HG03039 (cell line): ENCODE measurements around the gene CAPSL.
"Not testable (repeated sequence)": the region's sequence is repeated elsewhere in the genome, so short reads cannot be mapped to it uniquely, and the experiment has no call there.

Experiments used
- ATAC-seq: cut with Tn5 transposase; IDR thresholded peaks from one replicate; pipeline ENCODE4 v1.9.1; 2021; ENCODE audit warnings: mild to moderate bottlenecking, moderate library complexity; ENCODE audit not compliant: unreplicated experiment

CAPSL gene

DNA sequence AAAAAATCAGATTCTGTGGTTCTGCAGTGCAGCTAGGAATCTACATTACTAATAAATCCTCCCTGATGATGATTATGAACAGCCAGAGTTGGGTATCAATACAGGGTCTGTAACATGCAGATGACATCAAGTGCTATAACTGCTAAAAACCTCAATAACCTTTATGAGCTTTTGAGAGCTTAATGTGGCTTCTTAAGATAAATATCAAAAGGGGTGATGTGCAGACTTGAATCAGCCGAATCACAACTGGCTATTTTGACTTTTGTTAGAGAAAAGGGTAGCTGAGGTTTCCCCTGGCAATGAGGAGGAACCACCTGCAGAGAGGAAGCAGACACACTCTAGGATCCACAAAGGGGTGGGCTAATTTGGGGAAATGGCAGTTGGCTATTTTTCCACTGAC, 30.2 kb downstream of the CAPSL start:
- no peak for ATAC-seq

DNA sequence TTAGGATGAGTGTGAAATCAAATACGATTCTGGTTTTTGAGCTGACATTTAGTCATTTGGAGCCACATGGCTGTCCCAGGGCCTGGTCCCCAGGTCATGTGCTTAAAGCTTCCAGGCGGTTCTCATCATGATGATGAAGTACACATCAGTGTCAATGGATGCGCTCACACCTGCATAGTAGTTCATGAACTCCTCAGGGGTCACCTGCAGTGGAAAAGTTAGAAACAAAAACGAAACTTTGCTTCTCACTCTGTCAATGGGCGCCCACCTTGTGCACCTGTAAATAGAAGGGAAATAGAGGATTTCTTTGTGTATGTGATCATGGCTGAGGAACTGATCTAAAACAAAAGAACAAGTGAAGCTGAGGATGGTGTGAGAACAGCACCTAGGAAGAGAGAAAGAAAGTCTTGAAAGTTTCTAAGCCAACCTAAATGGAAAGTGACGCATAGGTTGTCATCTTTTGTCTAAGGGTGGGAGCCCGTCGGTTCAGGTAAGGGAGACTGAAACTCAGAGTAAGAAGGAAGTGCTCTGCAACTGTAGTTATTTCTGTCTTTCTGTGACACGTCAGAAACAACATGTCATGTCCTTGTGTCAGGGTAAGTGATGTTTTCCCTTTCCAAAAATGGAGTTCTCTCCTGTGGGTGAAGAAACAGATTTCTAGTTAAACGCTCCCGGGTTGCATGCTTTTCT, 33.8 kb downstream of the CAPSL start:
- peak; percentile 63 for ATAC-seq

DNA sequence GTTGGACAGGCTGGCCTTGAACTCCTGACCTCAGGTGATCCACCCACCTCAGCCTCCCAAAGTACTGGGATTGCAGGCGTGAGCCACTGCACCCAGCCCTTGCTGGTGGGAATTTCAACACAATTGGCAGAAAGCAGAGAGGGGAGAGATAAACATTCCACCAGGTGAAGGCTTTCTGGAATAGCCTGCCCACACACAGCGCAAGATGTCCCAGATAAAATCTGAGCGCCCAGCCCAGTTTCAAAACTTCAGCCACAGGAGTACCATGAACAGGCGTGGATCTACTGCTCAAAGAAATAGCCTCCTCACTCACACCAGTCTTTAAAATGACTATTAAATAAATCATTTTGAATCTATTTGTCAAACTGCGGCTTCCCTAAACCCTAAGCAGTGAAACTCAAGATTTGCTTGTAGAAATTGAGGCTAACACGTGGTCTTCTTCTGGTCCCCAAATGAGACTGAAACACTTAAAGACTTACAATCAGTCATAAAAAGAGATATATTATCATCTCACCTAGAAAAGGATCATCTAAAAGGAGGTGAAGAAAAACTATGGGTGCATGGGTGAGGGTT, 34.7 kb downstream of the CAPSL start:
- no peak for ATAC-seq

DNA sequence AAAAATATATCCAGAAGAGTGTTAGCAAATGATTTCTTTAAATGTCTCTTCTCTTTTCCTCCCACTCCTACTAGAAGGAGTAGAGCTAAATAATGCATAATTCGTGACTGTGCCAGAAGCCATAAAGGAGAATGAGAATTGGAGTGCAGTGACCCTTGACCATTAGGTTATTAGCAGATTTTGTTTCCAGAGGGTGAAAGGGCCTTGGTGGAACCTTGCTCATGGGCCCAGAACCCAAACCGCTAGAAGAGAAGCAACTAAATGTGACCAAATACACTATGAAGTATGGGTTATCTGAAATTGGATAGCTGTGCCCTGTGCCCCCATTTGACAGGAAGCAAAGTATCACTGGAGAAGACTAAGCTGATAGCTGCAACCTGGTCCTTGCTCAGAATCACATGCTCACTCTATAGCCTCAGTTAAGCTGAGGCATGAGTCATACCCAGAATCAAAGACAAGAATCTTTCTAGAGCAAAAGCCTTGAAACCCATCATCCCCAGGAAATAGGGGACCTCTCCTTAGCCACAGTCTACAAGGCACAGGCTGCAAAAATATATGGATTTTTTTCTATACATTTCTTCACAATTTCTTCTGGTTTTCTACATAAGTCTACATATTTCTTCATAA, 36.3 kb downstream of the CAPSL start:
- peak; percentile 63 for ATAC-seq

DNA sequence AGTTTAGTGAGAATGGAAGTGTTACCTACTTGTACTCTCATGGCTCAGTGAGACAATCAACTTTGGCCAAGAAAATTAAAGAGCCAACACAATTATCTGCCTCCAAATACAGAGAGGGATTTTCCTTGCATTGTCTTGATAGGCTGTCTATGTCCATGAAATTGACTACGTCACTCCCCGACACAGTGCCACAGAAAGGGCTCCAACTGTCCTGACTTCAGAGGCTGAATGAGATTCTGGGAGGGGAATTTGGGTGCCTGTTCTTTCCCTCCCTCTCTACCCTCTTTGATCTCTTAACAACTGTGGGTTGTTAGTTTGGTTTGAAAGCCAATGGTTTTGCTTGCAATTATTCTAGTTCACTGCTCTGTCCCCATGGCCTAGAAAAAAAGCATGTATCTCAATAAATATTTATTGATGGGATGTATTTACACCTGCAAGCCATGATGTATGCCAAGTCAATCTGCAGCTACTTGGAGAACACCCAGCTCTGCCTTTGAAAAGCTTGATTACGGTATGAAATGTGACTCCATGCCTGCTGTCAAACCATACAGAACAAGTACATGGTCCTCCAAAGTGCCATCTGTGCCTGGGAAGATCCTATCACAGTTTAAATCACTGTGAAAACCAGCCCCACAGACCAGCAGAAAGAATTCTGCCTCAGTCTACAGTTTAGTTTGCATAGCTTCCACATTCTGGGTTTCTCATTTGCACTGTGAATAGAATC, 37.3 kb downstream of the CAPSL start:
- no peak for ATAC-seq

DNA sequence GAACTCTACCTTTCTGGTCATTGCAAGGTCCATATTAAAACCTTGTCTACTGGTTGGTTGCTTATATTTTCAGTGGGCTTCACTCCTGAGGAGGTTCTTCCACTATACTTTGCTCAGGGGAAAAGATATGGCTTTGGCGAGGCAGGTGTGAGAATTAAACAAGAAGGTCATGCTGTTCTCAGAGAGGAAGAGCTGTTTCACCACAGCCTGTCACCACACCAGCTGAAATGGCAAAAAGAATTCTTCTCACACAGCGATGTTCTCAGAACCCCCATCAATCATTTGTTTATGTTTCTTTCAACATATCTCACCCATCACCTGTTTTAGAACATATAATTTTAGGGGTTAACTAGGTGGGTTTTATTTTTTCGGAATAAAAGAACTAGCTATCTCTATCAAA, 38.6 kb downstream of the CAPSL start:
- no peak for ATAC-seq

DNA sequence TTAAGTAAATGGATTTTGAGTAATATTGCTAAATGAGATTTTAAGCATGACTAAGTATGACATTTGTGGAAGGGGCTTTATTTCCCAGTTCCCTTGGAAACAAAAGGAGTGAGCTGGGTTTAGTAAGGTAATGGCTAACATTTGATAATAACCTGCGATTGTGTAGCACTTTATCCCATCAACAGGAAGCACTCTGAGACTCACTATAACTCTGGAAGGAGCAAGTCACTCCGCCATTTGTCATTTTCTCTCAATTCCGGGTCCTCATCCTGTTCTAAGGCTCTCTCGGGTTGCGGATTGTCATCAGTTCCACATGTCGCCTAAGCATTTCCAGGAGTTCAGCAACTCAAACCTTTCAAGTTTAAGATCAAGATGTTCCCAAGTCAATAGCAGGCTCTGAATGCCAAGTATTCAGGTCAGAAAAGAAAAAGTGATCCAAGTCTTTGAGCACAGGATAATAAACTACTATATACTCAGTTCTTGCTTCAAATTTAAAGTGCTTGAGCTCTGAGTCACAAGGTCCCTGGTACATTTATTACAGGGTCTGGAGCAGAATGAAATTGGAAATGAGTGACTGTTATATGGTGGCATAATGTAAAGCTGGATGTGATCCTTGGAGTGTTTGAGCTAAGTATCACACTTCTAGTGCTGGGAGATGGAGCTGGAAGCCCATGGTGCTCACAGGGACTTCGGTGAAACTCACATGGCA, 39.3 kb downstream of the CAPSL start:
- ATAC-seq = no peak

DNA sequence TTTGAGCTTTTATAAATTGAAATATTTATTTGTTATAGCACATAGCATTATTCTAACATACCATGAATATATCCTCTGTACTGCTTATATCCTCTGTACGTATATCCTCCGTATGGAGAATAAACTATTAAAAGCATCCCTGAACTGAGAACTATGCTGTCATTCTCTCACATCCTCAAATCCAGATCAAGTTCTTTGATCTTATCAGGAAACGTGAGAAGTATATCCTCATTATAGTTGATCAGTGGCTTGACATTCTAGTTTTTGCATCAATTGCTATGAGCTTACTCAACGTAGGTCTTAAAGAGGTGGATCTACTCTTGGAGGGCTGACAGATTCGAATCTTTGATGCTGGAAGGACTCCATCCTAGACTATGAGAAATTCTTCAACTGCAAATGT, 44.3 kb downstream of the CAPSL start:
- ATAC-seq = no peak

DNA sequence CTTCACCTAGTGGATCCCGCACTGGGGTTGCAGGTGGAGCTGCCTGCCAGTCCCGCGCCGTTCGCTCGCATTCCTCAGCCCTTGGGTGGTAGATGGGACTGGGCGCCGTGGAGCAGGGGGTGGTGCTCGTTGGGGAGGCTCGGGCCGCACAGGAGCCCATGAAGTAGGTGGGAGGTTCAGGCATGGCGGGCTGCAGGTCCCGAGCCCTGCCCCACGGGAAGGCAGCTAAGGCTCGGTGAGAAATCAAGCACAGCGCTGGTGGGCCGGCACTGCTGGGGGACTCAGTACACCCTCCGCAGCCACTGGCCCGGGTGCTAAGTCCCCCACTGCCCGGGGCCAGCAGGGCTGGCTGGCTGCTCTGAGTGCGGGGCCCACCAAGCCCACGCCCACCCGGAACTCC, 45.6 kb downstream of the CAPSL start:
- ATAC-seq = not testable (repeated sequence)

DNA sequence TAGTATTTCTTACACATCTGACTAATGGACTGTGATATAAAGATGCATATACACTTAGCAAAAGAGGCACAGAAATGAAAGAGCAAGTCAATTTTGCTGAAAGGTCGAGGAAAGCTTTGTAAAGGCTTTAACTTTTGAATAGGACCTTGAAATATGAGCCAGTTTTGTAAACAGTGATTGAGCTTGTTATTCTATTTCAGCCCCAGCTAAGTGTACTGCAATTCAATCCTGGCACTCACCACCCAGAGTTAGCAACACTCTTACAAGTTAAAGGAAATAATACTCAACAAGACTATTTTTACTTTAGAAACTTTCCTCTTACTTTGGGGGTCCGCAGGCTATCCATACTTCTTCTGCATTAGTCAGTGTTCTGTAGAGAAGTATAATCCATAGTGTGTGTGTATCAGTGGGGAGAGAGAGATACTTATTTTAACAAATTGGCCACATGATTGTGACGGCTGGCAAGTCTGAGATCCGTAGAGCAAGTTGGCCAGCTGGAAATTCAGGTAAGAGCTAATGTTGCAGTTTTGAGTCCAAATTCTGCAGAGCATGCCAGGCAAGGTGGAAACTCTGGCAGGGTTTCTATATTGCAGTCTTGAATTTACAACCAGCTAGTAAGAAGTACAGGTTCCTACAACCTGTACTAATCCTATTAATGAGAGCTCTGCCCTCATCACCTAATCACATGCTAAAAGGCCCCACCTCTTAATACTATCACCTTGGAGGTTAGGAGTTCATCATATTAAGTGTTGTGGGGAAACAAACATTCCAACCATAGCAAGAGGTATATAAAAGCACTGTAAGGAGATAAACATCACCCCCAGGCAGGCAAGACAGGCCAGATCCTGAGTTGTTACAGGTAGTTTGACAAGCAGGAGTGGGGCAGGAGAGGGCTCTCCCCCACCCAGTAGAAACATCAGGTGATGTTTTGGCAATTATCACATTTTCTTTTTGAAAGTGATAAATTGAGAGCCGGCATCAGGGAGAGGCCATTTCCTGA, 48.1 kb downstream of the CAPSL start:
- no peak for ATAC-seq

DNA sequence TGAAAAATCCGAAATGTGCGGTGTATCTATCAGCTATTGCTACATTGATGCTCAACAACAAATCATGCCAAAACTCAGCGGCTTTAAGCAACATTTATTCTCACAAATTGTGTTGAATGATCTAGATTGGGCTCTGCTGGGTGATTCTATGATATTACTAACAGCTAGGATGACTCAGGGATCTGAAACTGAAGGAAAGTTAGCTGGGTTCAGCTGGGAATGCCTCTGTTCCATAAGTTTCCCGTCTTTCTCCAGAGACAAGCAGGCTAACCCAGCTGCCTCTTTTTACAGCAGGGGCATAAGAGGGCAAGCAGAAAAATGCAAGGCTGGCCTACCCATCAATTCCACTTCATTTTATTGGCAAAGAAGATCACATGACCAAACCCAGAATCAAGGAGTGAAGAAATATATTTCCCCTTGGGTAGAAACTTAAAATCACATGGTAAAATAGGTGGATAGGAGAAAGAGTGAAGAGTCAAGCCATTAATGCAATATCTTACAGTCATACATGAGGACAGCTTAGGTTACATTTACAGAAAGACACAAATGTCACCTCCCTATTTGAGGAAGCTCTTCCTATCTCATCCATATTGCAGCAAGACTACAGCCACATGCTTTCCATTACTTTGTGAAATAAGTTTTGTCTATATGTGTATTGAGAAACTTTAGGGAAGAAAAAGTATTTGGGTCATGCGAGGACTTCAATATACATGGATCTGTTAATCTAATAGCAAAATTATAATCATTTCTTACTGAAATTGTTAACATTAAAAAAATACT, 50.9 kb downstream of the CAPSL start:
- ATAC-seq = no peak

DNA sequence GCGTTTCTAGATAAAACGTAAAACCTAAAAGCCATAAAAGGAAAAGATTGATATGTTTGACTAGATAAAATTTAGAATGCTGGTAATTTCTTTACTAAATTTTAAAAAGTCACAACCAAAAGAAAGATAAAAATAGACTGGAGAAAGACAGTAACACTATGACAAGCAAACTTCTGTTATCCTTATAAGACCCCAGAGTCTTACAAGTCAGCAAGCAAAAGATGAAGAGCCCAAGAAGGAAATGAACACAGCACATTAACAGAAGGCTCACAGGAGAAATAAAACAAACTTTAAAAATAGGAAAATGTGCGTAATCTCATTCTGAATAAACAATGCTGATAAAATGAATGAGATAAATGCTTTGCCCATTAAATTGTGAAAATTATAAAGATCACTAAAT, 52.0 kb downstream of the CAPSL start:
- ATAC-seq = no peak

DNA sequence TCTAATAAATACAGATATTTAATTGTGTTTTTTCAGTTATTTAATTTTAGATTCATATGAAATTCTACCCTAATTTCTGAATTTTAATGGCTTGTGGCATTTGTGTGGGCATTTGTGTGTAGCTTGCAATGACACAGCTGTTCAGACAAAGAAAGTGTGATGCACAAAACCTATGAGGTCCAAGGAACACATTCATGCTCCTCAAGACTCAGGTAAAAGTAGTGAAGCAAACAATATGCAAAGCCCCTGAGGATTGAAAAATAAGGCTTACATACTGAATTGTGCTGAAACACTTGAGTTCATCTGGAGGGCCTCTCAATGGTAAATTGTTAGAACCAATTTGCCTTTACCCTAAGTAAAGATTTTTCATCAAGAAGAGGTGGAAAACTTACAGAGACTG, 53.6 kb downstream of the CAPSL start:
- ATAC-seq = peak; percentile 25

DNA sequence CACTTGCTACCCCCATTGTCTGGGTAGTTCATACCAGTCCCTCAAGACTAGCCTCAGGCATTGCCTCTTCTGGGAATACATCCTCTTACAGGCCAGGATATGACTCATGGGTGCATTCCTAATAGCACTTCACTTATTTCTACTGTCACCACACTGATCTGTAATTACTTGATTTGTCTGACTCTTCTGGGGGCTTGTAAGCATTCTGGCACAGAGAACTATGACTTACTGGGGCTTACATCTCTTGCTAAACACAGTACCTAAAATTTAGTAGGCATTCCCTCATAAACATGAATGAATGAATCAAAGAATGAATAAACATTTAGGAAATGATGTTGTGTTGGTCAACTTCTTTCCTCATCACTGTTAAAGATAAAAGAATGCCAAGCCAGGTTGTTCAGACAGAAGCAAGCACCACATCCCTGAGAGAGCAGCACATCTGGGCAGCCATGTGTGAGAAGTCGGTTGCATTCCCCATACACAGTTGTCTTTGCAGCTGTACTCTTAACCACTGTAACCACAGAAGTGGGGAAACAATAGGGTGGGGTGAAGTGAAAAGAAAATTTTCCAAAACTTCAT, 54.1 kb downstream of the CAPSL start:
- peak; percentile 88 for ATAC-seq

DNA sequence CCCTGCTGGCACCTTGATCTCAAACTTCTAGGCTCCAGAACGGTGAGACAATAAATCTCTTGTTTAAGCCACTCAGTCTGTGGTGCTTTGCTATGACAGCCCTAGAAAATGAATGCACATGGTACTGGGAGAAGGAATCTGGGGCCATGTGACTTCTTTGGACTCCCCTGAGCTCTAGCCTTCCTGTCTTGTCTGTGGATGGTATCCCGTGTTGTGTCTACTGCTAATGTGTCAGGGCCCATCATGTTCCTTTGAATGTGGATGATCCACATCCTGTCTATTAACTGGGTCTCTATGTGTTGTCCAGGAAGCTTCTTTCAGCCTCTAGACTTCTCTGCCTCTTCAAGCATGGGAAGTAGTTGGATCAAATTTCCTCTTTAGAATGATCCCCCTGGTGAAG, 56.7 kb downstream of the CAPSL start:
- ATAC-seq = no peak

DNA sequence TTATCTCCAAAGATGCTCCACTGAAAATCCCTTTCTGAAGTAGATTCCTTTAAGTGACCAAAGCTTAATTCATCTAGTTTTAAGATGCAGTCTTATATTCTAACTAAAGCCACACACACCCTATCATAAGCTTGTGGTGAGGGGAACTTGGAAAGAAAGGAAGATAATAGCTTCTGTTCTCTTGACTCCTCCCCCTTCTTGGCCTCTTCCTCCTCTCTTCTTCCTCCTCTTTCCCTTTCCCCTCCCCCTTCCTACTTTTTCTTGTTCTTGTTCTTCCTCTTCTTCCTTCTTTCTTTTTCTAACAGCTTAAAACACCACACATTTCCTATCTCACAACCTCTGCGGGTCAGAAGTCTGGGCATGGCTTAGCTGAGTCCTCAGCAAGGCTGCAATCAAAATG, 58.3 kb downstream of the CAPSL start:
- ATAC-seq = no peak

DNA sequence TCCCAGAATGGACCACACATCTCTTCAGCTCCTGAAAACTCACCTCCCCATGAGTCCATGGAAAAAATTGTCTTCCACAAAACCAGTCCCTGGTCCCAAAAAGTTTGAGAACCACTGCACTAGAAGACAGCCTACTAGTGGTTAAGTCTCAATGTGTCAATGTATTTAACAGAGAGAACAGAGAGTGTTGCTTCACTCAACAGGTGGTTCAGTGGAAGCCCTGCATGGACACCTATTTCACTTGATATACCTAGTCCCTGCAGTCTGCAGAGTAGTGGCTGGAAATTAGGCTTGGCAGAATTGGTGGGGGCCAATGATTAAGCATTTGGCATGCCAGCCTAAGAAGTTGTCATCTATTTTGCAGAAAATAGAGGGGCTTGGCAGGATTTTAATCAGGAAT, 58.8 kb downstream of the CAPSL start:
- ATAC-seq = no peak

DNA sequence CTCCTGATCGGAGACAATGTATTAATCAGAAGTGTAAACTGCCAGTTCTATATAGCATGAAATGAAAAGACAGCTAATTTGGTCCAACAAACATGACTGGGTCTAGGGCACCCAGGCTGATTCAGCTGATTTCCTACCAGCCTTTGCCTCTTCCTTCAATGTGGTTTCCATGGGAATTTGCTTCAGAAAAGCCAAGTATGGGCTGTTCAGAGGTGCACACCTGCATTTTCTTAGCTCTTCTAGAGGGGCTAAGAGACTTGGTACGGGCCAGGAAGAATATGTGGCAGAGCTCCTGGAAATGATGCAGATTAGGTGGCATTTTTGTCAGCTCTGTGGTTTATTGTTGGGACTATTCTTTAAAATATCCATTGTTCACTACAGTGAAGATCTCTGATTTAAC, 59.3 kb downstream of the CAPSL start:
- no peak for ATAC-seq

DNA sequence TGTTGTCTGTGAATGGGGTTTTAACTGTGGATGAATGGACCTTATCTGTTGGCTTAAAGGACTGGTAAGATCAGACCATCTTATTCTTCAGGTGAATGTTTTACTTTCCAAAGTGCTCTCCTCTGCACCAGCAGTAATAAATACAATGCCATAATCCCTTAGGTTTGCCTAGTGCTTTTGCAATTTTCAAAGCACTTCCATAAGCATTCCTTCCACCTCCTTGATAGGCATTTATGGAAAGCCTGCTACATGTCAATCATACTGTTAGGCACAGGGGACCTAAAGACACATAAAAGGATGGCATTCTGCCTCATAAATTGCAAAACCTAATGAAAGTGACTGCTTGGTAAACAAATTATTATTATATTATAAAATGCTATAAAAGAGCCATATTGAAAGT, 60.3 kb downstream of the CAPSL start:
- ATAC-seq = no peak
